ENCODE results near the gene GALNTL6. TPM values are rescaled to one million over a fixed set of nuclear protein-coding genes. Genes with fewer than 3 reads are reported as not detected.

Gene GALNTL6
- total RNA-seq, 1 experiment from 2014 or later, result not detected

DNA sequence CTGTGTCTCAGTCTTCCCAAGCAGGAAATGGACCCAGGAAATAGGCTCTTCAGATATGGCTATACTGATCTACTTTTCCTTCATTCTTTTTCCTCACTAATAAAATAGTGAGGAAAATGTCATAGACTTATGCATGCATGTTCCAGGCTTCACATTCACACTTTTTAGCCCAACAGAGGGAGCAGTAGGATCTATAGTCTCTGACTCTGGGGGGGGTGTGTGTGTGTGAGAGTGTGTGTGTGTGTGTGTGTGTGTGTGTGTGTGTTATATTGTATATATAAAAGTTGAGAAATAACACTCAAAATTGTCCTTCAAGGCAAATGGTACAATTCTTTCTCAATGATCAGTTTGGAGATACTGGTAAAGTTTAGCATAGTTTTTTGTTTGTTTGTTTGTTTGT is 1058.2 kb downstream of the GALNTL6 start:
- CTCF ChIA-PET, result no interaction called here
- Histone ChIP-seq H3K36me3 (ENCODE audit: low read depth) (no peaks in the 10 kb centered on the region), H3K4me1 (replicated peaks; ENCODE audit: insufficient read depth) (no peaks in the 10 kb centered on the region), H3K4me2 (no peak overlapping the region), H3K9me2 (ENCODE audit: insufficient read depth) (no peaks in the 10 kb centered on the region), H3K79me2 (ENCODE audit: low read depth) (no peaks in the 10 kb centered on the region), H3K4me3 (no peak overlapping the region), H3F3A (ENCODE audit: insufficient read depth, low read depth) (no peaks in the 10 kb centered on the region), H3K27me3 (ENCODE audit: insufficient read depth, low read depth) (no peaks in the 10 kb centered on the region), H3K27ac (no peak overlapping the region), H4K20me1 (ENCODE audit: insufficient read depth) (no peaks in the 10 kb centered on the region), H3K9me3 (ENCODE audit: insufficient read depth, low read depth) (no peaks in the 10 kb centered on the region), H2AFZ (no peak overlapping the region)
- POLR2A ChIA-PET (ENCODE audit: unreplicated experiment), result no interaction called here
- BruUV-seq (replicated peaks), result no TSS peak
- no peak for TF ChIP-seq EZH2 (IDR thresholded peaks at IDR 0.05; ENCODE audit: low read depth)
- TF ChIP-seq, protein P1, sequence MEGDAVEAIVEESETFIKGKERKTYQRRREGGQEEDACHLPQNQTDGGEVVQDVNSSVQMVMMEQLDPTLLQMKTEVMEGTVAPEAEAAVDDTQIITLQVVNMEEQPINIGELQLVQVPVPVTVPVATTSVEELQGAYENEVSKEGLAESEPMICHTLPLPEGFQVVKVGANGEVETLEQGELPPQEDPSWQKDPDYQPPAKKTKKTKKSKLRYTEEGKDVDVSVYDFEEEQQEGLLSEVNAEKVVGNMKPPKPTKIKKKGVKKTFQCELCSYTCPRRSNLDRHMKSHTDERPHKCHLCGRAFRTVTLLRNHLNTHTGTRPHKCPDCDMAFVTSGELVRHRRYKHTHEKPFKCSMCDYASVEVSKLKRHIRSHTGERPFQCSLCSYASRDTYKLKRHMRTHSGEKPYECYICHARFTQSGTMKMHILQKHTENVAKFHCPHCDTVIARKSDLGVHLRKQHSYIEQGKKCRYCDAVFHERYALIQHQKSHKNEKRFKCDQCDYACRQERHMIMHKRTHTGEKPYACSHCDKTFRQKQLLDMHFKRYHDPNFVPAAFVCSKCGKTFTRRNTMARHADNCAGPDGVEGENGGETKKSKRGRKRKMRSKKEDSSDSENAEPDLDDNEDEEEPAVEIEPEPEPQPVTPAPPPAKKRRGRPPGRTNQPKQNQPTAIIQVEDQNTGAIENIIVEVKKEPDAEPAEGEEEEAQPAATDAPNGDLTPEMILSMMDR (conservative IDR thresholded peaks at IDR 0.05), result no peak
- DNase-seq, result no peak
- intact Hi-C loops (cut with micrococcal nuclease; ENCODE audit: unreplicated experiment), result no loop called here

GRCh38 chr4:172874944-172875343 is 1061.7 kb downstream of the GALNTL6 start:
- Histone ChIP-seq H2AFZ (no peak overlapping the region), H3K9me3 (ENCODE audit: insufficient read depth, low read depth) (no peaks in the 10 kb centered on the region), H3K4me1 (replicated peaks; ENCODE audit: insufficient read depth) (no peaks in the 10 kb centered on the region), H3K27me3 (ENCODE audit: insufficient read depth, low read depth) (no peaks in the 10 kb centered on the region), H4K20me1 (ENCODE audit: insufficient read depth) (no peaks in the 10 kb centered on the region), H3K4me2 (no peak overlapping the region), H3K9me2 (ENCODE audit: insufficient read depth) (no peaks in the 10 kb centered on the region), H3K79me2 (ENCODE audit: low read depth) (no peaks in the 10 kb centered on the region), H3F3A (ENCODE audit: insufficient read depth, low read depth) (no peaks in the 10 kb centered on the region), H3K36me3 (ENCODE audit: low read depth) (no peaks in the 10 kb centered on the region), H3K4me3 (no peak overlapping the region), H3K27ac (no peak overlapping the region)
- ChIA-PET POLR2A (ENCODE audit: unreplicated experiment) (no interaction called here), CTCF (no interaction called here)
- intact Hi-C loops (cut with micrococcal nuclease; ENCODE audit: unreplicated experiment), result no loop called here
- TF ChIP-seq, protein P1 (conservative IDR thresholded peaks at IDR 0.05), result no peak
- TF ChIP-seq EZH2 (IDR thresholded peaks at IDR 0.05; ENCODE audit: low read depth), result no peak
- DNase-seq, result no peak
- BruUV-seq (replicated peaks), result no TSS peak

GRCh38 chr4:172876394-172876793 is 1063.2 kb downstream of the GALNTL6 start:
- DNase-seq, result no peak
- ChIA-PET CTCF (no interaction called here), POLR2A (ENCODE audit: unreplicated experiment) (no interaction called here)
- Histone ChIP-seq H3K4me1 (replicated peaks; ENCODE audit: insufficient read depth) (no peaks in the 10 kb centered on the region), H3K4me2 (no peak overlapping the region; the same call in 1 of the 2 replicates), H3F3A (ENCODE audit: insufficient read depth, low read depth) (no peaks in the 10 kb centered on the region), H3K79me2 (ENCODE audit: low read depth) (no peaks in the 10 kb centered on the region), H4K20me1 (ENCODE audit: insufficient read depth) (no peaks in the 10 kb centered on the region), H3K4me3 (no peak overlapping the region), H3K27me3 (ENCODE audit: insufficient read depth, low read depth) (no peaks in the 10 kb centered on the region), H3K9me3 (ENCODE audit: insufficient read depth, low read depth) (no peaks in the 10 kb centered on the region), H3K36me3 (ENCODE audit: low read depth) (no peaks in the 10 kb centered on the region), H3K27ac (no peak overlapping the region), H2AFZ (no peak overlapping the region), H3K9me2 (ENCODE audit: insufficient read depth) (no peaks in the 10 kb centered on the region)
- TF ChIP-seq, protein P1 (conservative IDR thresholded peaks at IDR 0.05), result no peak
- TF ChIP-seq EZH2 (IDR thresholded peaks at IDR 0.05; ENCODE audit: low read depth), result no peak
- intact Hi-C loops (cut with micrococcal nuclease; ENCODE audit: unreplicated experiment), result no loop called here
- no TSS peak for BruUV-seq (replicated peaks)
